Gastrocnemius medialis (tissue), 4 donors: ENCODE measurements around the gene TNFRSF18. TPM values are rescaled to one million over a fixed set of nuclear protein-coding genes. Genes with fewer than 3 reads are reported as not detected.
A peak's percentile ranks its signal among the peaks of the same experiment; 100 is the strongest.

ENCODE experiments used
- ATAC-seq, 2 donors: fragments of 150-250 bp; one replicate each; pipeline ENCODE4 v1.9.1; 2016
- DNase-seq, 2 donors: peaks; one replicate each; pipeline ENCODE4 v3.0.0-alpha.2; 2019
- H3K27ac ChIP-seq, 4 donors: fragments of 200-600 bp; sonication (generic); 1 replicate in 1 of 4; 2 replicates in 3 of 4; pipeline ENCODE4 v1.5.1; 2016 to 2018; ENCODE audit warnings: mild to moderate bottlenecking in 2 of 4, moderate library complexity in 1 of 4
- H3K27me3 ChIP-seq, 3 donors: fragments of 200-600 bp; sonication (generic) in 2 of 3; 1 replicate in 1 of 3; 2 replicates in 2 of 3; pipeline versions ENCODE4 v1.5.1 to v1.6.0; 2016 to 2019; ENCODE audit warnings: mild to moderate bottlenecking in 1 of 3, moderate library complexity in 1 of 3
- H3K36me3 ChIP-seq, 2 donors: fragments of 200-600 bp; sonication (generic) in 1 of 2; one replicate each; pipeline ENCODE4 v1.5.1; 2017 to 2018
- H3K4me1 ChIP-seq, 2 donors: fragments of 200-600 bp; sonication (generic) in 1 of 2; one replicate each; pipeline ENCODE4 v1.5.1; 2016 to 2017; ENCODE audit warnings: mild to moderate bottlenecking in 2 of 2
- H3K4me3 ChIP-seq, 4 donors: fragments of 200-600 bp; sonication (generic) in 3 of 4; 1 replicate in 1 of 4; 2 replicates in 3 of 4; pipeline ENCODE4 v1.5.1; 2016 to 2019; ENCODE audit warnings: mild to moderate bottlenecking in 2 of 4
- H3K9me3 ChIP-seq, 3 donors: fragments of 200-600 bp; sonication (generic) in 2 of 3; 1 replicate in 1 of 3; 2 replicates in 2 of 3; pipeline ENCODE4 v1.5.1; 2016 to 2019
- CTCF ChIP-seq, 5 experiments: fragments of 450-650 bp in 3 of 5; fragments of 200-600 bp in 2 of 5; sonication (generic) in 2 of 5; IDR thresholded peaks in 4 of 5; conservative IDR thresholded peaks in 1 of 5; 1 replicate in 4 of 5; 2 replicates in 1 of 5; pipeline ENCODE4 v1.5.1; 2016 to 2019; ENCODE audit warnings: antibody characterized with exemption in 5 of 5, mild to moderate bottlenecking in 3 of 5, moderate library complexity in 3 of 5
- POLR2A ChIP-seq, 2 donors: fragments of 450-650 bp; IDR thresholded peaks; one replicate each; pipeline ENCODE4 v1.6.1; 2017; ENCODE audit warnings: antibody characterized with exemption in 2 of 2, mild to moderate bottlenecking in 2 of 2, moderate library complexity in 2 of 2
- in situ Hi-C, 4 donors: fragments of 200-750 bp; cut with MboI; loops; one replicate each; pipeline versions ENCODE4 v1.15.0 to v1.8.0; 2017; ENCODE audit warnings: low sequenced_read_pairs in 4 of 4
- intact Hi-C: fragments of 100-400 bp; cut with DNase I; formaldehyde crosslinking; loops from one replicate; pipeline ENCODE4 v1.15.1; 2023; ENCODE audit warnings: low total_unique reads
- total RNA-seq, 4 donors: library from RNA; depleted of rRNA; stranded (reverse); fragments of >200 nt; gene quantifications; one replicate each; pipeline versions ENCODE4 v1.1.0 to v1.2.3, GENCODE V29; 2016

The TNFRSF18 gene
- total RNA-seq, 4 donors from 2014 or later: not detected

- Histone ChIP-seq H3K4me3 (no peak overlapping the region), H3K4me1 (peaks cover 5 to 6% of the 10 kb centered on the region in 2 donors), H3K9me3 (no peaks in the 10 kb centered on the region), H3K27me3 (peaks cover 19 to 41% (median 34%) of the 10 kb centered on the region in 3 donors), H3K27ac (no peak overlapping the region), H3K36me3 (no peaks in the 10 kb centered on the region)
- intact Hi-C loops: loop anchor here (10.0 kb wide), 1 partner anchor 72 kb away; no protein-coding TSS in a partner anchor
- ATAC-seq: no peak
- DNase-seq: no peak
- TF ChIP-seq POLR2A (IDR thresholded peaks at IDR 0.05) (no peak), CTCF (IDR thresholded peaks at IDR 0.05 in 4 of 5, conservative IDR thresholded peaks at IDR 0.05 in 1 of 5) (no peak)
- in situ Hi-C loops: no loop called here
These were observed 657 bp upstream of the TNFRSF18 start for GRCh38 chr1:1206966-1207531.

GRCh38 chr1:1205769-1206375 lies 520 bp downstream of the TNFRSF18 start:
- in situ Hi-C loops: no loop called here
- Histone ChIP-seq H3K9me3 (no peaks in the 10 kb centered on the region), H3K27ac (no peak overlapping the region), H3K27me3 (peaks cover 19 to 44% (median 35%) of the 10 kb centered on the region in 3 donors), H3K36me3 (no peaks in the 10 kb centered on the region), H3K4me3 (peak overlapping the region; percentile 2 to 36 (median 26)), H3K4me1 (peaks cover 5 to 6% of the 10 kb centered on the region in 2 donors)
- TF ChIP-seq CTCF (IDR thresholded peaks at IDR 0.05 in 4 of 5, conservative IDR thresholded peaks at IDR 0.05 in 1 of 5) (no peak), POLR2A (IDR thresholded peaks at IDR 0.05) (no peak)
- intact Hi-C loops: loop anchor here (10.0 kb wide), 1 partner anchor 71 kb away; no protein-coding TSS in a partner anchor
- ATAC-seq: no peak
- DNase-seq: no peak

GRCh38 chr1:1204998-1205768 lies 1.2 kb downstream of the TNFRSF18 start:
- Histone ChIP-seq H3K4me3 (no peak overlapping the region), H3K27ac (no peak overlapping the region), H3K27me3 (peaks cover 25 to 46% (median 38%) of the 10 kb centered on the region in 3 donors), H3K9me3 (no peaks in the 10 kb centered on the region), H3K36me3 (no peaks in the 10 kb centered on the region), H3K4me1 (peaks cover 5 to 6% of the 10 kb centered on the region in 2 donors)
- intact Hi-C loops (loop anchor here (10.0 kb wide), 1 partner anchor 70 kb away; no protein-coding TSS in a partner anchor), in situ Hi-C loops (no loop called here)
- ATAC-seq (no peak), DNase-seq (no peak)
- no peak for TF ChIP-seq CTCF (IDR thresholded peaks at IDR 0.05 in 4 of 5, conservative IDR thresholded peaks at IDR 0.05 in 1 of 5)
- no peak for TF ChIP-seq POLR2A (IDR thresholded peaks at IDR 0.05)

GRCh38 chr1:1204425-1204920 lies 1.9 kb downstream of the TNFRSF18 start:
- peaks cover 5 to 6% of the 10 kb centered on the region in 2 donors for H3K4me1 ChIP-seq
- H3K27ac ChIP-seq: no peak overlapping the region
- TF ChIP-seq POLR2A (IDR thresholded peaks at IDR 0.05) (no peak), CTCF (IDR thresholded peaks at IDR 0.05 in 4 of 5, conservative IDR thresholded peaks at IDR 0.05 in 1 of 5) (no peak)
- H3K4me3 ChIP-seq: no peak overlapping the region
- no peak for ATAC-seq
- peaks cover 31 to 46% (median 38%) of the 10 kb centered on the region in 3 donors for H3K27me3 ChIP-seq
- DNase-seq: no peak
- no peaks in the 10 kb centered on the region for H3K9me3 ChIP-seq
- intact Hi-C loops (loop anchor here (10.0 kb wide), 1 partner anchor 70 kb away; no protein-coding TSS in a partner anchor), in situ Hi-C loops (no loop called here)
- H3K36me3 ChIP-seq: no peaks in the 10 kb centered on the region
